ENCODE measurements around the gene MTMR10.

The MTMR10 gene

GRCh38 chr15:30956216-30957124 lies 35.0 kb downstream of the MTMR10 start:
- DNase-seq (ENCODE audit: low read depth in 2 of 2): no peak

DNA sequence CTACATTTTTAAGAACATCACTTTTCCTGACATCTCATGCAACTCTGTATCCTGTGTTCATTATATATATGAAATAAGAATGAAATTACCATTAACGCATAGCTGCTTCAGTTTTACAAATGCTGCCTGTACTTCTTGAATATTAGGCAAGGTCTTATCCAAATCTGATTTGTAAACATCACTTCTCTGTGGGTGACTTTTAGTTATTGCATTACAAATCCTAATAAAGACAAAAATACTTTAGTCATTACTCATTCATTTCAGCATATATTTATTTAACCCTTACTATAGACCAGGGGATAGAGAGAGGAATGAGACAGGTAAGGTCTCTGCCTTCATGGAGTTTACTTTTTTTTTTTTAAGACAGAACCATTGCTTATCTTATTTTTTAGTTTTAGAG lies 36.8 kb downstream of the MTMR10 start:
- DNase-seq (ENCODE audit: low read depth in 2 of 2): no peak

- DNase-seq (ENCODE audit: low read depth in 2 of 2): no peak
Measured at GRCh38 chr15:30953731-30954378, 37.6 kb downstream of the MTMR10 start.

GRCh38 chr15:30953183-30953582 lies 38.2 kb downstream of the MTMR10 start:
- DNase-seq (ENCODE audit: low read depth in 2 of 2): no peak

DNA sequence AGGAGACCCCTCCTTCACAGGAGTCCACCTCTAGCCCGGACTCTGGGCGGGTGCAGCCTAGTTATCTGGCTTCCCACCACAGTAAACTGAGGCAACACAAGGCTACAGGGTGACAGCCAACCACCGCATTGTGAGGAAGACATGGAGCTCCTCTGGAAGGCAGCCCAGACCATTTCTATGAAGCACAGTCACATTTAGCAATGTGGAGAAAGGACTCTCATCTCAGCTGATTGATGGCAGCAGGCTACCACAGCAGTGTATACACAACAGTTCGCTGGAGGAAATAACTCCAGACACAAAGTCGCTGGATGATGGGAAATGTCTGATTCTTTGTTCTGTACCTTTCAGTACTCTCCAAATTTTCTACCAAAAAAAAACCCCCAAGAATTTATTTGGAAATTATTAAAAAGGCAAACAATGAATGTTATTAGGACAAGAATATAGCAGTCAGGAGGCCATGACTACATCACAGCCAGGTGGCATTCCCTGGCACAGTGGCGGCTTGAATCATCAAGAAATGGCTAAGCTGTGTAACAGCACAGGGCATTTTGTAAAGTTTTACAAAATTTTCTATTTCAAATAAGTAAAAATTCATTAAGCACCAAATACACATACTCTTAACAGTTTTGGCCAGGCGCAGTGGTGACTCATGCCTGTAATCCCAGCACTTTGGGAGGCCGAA lies 47.6 kb downstream of the MTMR10 start:
- no peak for DNase-seq (ENCODE audit: low read depth in 2 of 2)

DNA sequence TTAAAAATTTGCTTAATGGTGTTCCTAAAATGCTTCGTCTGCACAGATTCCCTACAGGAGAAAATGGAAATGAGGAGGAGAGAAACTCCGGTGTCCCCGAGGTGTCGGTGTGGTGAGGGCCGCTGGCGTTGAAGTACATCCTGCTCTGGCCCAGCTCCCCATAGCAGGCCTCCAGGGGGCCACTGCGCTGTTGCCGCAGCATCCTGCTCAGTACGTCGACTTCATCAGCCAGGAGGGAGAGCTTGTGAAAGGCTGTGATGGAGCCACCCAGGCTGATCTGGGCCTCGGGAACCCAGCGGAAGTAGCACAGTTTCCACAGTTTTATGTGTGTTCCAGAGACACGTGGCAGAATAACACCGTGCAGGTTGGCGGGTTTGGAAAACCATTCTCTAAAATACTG lies 49.9 kb downstream of the MTMR10 start:
- DNase-seq (ENCODE audit: low read depth in 2 of 2): no peak

- DNase-seq (ENCODE audit: low read depth in 2 of 2): no peak
Measured at GRCh38 chr15:30940359-30940758, 51.1 kb downstream of the MTMR10 start.

DNA sequence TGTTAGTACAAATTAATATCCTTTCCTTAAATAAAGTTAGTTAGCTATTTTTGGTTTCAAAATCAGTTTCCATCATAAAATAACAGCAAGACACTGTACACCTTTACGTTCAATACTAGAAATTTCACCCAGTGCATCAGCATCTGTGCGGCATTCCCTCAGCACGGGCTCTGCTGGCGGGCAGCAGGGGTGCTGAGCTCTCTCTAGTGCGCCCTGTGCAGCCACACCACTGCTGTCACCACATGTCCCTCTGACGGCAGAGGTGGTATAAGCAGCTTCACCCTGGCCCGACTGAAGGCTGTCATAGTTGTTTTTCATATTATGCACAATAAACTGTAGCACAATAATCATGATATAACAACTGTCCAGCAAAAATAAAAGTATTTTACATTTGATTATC lies 52.3 kb downstream of the MTMR10 start:
- no peak for DNase-seq (ENCODE audit: low read depth in 2 of 2)

- no peak for DNase-seq (ENCODE audit: low read depth in 2 of 2)
Measured at GRCh38 chr15:30933293-30933692, 58.1 kb downstream of the MTMR10 start.

DNA sequence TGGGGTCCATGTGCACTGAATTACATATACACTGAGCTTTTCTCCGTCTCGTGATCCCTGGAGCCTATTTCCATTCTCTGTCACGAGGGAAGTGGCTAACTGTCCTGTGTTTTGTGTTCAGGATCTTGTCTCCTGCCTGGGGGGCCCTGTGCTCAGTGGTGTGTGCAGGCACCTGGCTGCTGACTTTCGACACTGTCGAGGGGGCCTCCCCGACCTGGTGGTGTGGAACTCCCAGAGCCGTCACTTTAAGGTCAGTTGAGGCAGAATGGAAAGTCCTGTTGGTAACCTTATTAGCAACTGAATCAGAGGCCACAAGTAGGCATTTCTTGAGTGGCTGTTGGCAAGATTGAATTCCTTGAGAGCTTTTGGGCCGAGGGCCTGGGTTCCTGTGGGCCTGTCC lies 61.0 kb downstream of the MTMR10 start:
- no peak for DNase-seq (ENCODE audit: low read depth in 2 of 2)

DNA sequence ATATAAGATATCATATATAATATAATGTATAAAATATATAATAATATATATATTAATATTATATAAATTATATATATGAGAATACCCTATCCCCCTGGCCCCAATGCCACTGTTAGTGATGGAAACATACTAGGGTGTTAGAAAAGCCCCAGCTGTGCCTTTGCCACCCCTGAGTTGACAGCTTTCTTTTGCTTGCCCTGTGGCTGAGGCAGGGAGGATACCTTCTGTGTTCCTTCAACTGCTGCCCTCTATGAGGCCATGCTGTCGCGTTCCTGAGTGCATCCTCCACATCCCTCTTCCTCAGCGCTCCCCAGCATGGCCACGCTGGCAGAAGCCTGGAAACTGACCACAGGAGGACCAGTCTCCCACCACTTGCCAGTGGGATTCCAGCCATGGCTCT lies 61.4 kb downstream of the MTMR10 start:
- DNase-seq (ENCODE audit: low read depth in 2 of 2): no peak

DNA sequence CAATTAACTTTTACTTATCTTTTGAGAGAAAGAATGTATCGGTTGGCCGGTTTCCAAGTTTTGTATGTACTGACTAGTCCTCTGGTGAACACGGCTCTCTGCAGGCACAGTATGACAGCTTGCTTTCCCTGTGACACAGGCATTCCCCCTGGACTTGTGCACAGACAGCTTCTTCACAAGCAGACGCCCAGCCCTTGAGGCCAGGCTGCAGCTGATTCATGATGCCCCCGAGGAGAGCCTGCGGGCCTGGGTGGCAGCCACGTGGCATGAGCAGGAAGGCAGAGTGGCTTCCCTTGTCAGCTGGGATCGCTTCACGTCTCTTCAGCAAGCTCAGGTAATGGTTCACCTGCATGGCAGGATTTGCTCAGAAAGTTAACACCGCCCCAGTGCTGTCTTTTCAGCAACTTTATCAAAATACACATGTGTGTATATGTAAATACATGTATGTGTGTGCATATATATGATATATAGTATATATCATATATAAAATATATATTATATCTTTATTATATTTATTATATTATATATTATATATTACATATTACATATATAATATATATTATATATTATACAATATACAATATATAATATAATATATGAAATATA lies 62.3 kb downstream of the MTMR10 start:
- no peak for DNase-seq (ENCODE audit: low read depth in 2 of 2)

GRCh38 chr15:30928076-30928475 lies 63.4 kb downstream of the MTMR10 start:
- DNase-seq (ENCODE audit: low read depth in 2 of 2): no peak

DNA sequence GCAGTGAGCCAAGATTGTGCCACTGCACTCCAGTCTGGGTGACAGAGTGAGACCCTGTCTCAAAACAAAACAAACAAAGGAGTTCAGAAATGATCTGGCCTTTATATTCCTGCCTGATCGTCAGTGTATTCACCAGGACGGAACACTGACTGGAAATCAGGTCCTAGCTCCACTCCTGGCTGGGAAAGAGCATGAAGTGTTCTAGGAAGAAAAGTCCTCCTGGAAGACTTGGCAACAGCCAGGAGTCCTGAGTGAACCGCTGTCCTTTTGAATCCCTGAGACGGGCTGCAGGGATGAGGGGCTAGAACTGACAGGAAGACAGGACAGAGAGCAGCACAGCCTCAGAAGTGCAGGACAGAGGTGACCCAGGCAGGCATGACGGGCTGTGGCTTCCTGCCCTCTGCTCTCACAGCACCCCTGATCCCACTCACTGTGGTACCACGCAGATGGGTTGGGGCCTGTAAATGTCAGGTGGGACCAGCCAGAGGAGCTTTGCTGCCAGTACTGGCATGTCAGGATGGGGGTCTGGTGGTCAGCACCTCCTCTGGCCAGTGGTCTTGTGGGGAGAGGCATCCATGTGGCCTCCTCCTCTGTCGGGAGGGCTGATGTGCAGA lies 64.2 kb downstream of the MTMR10 start:
- DNase-seq (ENCODE audit: low read depth in 2 of 2): no peak

DNA sequence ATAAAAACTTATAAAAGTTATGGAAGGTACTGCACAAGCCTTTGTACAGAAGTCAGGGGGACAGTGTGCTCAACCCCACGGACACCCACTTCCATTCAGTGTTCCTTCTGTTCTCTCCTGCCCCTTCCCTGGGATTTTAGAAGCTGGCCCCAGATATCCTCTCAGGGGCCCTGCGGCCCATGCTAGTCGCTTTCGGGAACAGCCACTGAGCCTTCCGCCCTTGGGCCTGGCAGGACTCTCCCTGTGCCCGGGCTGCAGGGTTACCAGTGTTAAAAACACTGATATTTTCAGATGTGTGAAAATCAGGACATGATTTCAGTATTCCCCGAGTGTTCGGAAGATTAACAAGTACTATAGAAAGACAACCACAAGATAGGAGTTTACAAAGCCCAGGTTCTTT lies 65.3 kb downstream of the MTMR10 start:
- DNase-seq (ENCODE audit: low read depth in 2 of 2): no peak

- DNase-seq (ENCODE audit: low read depth in 2 of 2): no peak
Measured at GRCh38 chr15:30925686-30926085, 65.7 kb downstream of the MTMR10 start.

DNA sequence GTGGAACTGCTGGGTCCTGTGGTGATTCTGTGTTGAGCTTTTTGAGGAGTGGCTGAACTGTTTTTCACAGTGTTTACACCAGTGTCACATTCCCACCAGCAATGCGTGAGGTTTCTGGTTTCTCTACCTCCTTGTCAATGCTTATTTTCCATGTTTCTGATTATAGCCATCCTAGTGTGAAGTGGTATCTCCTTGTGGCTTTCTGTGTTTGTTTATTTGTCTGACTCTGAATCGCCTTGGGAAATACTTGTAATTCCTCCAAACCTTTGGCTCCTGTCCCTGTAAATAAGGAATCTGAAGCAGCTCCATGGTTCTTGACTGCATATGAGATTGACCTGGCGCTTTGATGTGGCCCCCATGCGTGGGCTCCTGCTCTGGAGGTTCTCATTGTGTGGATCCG lies 67.1 kb downstream of the MTMR10 start:
- no peak for DNase-seq (ENCODE audit: low read depth in 2 of 2)

DNA sequence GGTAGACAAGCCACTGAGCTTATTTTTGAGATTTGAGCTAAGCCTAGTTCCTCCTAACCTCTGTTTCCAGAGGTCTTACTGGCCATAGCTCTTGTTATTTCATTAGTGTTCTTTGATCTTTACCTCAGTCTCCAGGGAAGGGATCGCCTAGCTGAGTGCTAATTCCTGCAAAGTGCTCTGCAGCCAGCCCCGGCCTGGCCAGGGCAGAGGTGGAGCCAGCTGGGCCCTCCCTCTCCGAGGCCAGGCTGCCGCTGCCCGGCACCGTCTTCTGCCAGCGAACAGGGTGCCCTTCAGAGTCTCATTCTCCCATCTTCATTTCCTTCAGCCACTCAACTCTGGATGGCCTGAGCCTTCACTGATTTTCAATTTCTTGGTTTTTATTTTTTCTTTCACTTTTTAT lies 68.0 kb downstream of the MTMR10 start:
- DNase-seq (ENCODE audit: low read depth in 2 of 2): no peak

- DNase-seq (ENCODE audit: low read depth in 2 of 2): no peak
Measured at GRCh38 chr15:30922480-30923311, 68.7 kb downstream of the MTMR10 start.

- no peak for DNase-seq (ENCODE audit: low read depth in 2 of 2)
Measured at GRCh38 chr15:30921781-30922479, 69.5 kb downstream of the MTMR10 start.

Data from activated CD8-positive, alpha-beta memory T cell treated with anti-CD3 and anti-CD28 coated beads for 4 hours (primary cell).